GM12801 (cell line): ENCODE results near the gene GALNT4.

Experiments used
- TF ChIP-seq, protein P1 (sequence below): IDR thresholded peaks from one replicate; pipeline ENCODE4 v1.5.1; 2011; ENCODE audit warnings: control low read depth; ENCODE audit not compliant: insufficient read length; ENCODE audit errors: extremely low read depth

Gene GALNT4

DNA sequence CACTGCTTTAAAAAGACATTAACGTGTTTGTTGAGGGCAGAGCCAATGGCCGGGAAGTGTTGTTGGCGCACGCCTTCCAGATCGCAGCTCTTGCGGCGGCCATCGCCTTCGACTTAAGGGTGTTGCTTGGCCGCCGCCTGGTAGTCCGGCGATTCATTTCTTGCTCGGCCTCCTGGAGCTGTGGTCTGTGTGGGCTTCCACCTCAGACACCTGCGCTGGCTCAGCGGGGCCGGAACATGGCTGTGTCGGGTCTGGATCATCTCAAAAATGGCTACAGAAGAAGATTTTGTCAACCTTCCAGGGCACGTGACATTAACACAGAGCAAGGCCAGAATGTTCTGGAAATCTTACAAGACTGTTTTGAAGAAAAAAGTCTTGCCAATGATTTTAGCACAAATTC, 24.7 kb downstream of the GALNT4 start:
- TF ChIP-seq, protein P1, sequence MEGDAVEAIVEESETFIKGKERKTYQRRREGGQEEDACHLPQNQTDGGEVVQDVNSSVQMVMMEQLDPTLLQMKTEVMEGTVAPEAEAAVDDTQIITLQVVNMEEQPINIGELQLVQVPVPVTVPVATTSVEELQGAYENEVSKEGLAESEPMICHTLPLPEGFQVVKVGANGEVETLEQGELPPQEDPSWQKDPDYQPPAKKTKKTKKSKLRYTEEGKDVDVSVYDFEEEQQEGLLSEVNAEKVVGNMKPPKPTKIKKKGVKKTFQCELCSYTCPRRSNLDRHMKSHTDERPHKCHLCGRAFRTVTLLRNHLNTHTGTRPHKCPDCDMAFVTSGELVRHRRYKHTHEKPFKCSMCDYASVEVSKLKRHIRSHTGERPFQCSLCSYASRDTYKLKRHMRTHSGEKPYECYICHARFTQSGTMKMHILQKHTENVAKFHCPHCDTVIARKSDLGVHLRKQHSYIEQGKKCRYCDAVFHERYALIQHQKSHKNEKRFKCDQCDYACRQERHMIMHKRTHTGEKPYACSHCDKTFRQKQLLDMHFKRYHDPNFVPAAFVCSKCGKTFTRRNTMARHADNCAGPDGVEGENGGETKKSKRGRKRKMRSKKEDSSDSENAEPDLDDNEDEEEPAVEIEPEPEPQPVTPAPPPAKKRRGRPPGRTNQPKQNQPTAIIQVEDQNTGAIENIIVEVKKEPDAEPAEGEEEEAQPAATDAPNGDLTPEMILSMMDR, result no peak

DNA sequence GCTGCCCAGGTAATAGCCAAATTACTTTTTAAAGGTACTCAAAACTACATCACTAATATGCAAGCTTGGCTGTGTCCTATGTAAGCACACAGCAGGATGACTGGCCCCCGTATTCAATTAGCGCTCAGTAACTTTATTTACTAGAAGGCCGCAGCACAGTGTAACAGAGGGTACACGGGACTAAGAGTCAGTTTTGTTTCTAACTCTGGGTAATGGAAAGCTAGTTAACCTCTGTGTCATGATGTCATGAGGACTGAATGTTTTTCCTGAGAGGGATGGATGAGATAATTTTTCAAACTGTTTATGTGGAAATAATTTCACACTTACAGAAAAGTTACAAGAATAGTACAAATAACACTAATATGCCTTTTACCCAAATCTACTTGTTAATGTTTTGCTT, 27.1 kb downstream of the GALNT4 start:
- TF ChIP-seq, protein P1, result no peak

DNA sequence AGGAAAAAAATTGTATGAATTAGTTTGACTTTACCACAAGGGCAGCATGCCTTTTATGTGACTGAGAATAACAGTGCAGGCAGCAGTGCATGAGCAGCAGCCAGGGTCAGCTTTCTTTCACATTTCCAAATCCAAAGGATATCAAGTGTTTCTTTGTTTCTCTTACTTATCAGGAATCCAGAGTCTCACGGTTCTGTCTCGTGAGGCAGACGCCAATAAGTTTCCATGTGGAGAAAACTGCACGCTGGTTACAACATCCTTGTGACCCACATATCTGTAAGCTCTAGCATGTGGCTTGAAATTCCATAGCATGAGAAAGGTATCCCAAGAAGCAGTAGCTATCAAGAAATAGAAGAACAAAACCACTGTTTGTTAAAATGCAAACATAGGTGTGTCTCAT, 27.6 kb downstream of the GALNT4 start:
- TF ChIP-seq, protein P1, result no peak

DNA sequence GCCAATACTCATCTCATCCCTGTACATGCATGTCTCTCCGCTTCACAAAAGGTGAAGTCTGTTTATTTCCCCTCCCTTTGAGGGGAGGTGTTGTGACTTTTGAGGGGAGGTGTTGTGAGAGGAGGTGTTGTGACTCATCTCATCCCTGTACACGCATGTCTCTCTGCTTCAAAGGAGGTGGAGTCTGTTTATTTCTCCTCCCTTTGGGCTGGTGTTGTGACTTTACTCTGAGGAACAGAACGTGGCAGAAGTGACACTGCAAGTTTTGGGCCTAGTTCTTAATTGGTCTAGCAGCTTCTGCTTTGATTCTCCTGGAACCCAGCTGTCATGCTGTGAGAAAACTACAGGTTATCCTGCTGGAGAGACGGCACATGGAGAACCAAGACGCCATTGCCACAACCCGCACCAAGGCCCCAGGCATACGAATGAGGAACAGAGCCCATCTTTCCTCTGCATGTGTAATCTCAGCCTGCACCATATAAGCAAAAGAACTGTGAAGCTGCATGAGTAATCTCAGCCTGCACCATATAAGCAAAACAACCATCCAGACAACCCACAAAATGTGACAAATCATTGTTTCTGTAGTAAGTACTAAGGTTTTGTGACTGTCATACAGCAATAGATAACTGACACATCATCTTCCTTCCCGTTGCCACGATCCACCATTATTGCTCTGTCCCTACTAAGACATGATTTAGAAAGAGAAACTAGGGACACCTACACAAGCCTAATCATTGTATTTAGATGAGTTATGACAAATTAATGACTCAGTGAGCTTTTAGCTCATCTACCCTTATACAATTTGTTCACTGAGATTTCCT, 30.0 kb downstream of the GALNT4 start:
- TF ChIP-seq, protein P1, result no peak

DNA sequence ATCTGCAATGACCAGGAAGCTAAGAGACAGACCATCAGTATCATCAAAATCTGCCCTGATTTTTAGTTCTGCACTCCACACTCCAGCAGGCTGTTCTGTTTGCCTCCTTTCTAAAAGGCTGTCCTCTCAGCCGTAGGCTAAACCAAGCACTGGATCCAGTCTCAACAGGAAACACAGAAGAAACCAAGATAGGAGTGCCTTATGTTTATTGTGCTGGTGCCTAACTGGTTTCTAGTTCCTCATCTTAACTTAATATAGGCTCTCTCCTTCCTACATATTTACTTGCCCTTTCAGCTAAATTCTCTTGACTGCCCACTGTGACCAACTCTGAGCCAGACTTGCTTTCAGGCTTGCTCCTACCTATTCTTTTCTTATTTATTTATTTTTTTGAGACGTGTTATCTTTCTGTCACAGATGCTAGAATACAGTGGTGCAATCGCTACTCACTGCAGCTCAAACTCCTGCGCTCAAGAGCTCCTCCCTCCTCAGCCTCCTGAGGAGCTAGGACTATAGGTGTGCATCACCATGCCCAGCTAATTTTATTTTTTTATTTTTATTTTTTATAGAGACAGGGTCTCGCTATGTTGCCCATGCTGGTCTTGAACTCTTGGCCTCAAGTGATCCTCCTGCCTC, 30.8 kb downstream of the GALNT4 start:
- TF ChIP-seq, protein P1, result no peak

DNA sequence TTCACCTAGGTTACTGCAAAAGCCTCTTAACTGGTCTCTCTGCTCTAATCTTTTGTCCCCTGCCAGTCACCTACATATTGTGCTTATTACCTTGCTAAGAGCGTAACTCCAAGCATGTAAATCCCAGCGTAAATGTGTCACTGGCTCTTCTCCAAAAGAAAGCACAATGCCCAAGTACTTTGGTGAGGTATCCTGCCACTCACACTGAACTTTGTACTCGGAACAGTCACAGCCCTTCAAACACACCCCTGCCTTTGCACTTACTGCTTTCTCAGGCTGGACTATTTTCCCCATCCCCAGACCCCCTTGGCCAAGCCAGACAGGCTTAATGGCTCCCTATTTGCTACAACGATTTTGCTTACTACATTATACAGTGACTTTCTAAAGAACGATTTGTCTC, 31.7 kb downstream of the GALNT4 start:
- TF ChIP-seq, protein P1, result no peak

DNA sequence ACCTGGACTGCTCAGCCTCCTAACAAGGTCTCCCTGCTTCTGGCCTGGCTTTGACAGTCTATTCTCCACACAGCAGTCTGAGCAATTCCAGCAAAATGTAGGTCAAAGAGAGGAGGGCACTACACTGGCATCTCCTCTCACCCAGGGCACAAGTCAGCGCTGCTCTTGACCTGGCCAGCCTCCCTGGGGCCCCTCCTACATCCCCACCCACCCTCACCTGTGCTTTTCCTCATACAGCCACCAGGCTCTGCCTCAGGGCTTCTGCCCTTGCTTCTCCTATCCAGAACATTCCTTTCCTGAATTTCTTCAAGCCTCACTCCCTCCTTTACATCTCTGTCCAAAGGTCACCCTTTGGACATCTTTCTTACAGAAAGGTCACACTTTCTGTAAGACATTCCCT, 33.7 kb downstream of the GALNT4 start:
- TF ChIP-seq, protein P1, result no peak
